K562 (cell line): Measurements from ENCODE around the gene DOP1A. TPM values are rescaled to one million over a fixed set of nuclear protein-coding genes. Genes with fewer than 3 reads are reported as not detected.

Experiments
- ATAC-seq: fragments of 200-7000 bp; cut with Tn5 transposase; 3 replicates; pipeline ENCODE4 v1.9.1; 2020; ENCODE audit warnings: moderate library complexity
- BruUV-seq: library from RNA; stranded (reverse); fragments of 400-500 nt; replicated peaks from 2 replicates; lab custom pipeline; 2021; lab: Mats Ljungman, UMichigan
- CTCF ChIA-PET: fragments of 300-600 bp; formaldehyde crosslinking; extraction: SDS; loops from one replicate; lab custom pipeline; 2021; ENCODE audit warnings: low intra/inter-chr PET ratio; lab: Yijun Ruan, JAX
- POLR2A ChIA-PET: fragments of 300-600, 350-650 bp; sonication (Branson Sonifier 250); formaldehyde crosslinking; extraction: SDS; loops from one replicate; lab custom pipeline; 2021; ENCODE audit warnings: antibody characterized with exemption, inconsistent platforms; lab: Yijun Ruan, JAX
- DNase-seq, 4 experiments: peaks; one replicate each; pipeline versions ENCODE4 v3.0.0 to v3.0.0-alpha.2; 2011 to 2018; ENCODE audit warnings: low spot score in 3 of 4, mixed read lengths in 3 of 4; ENCODE audit errors: extremely low read depth in 1 of 4
- FAIRE-seq: peaks from 2 replicates; lab custom pipeline; 2011; peaks lifted over from hg19 to GRCh38; lab: Jason Lieb, UNC
- H2AFZ ChIP-seq: 2 replicates; pipeline ENCODE4 v1.6.0; 2011; ENCODE audit warnings: low read depth, low read length, control low read depth, inconsistent platforms
- H3K27ac ChIP-seq: fragments of 200-600 bp; 3 replicates; pipeline ENCODE4 v1.8.0; 2011; ENCODE audit warnings: low read depth, mild to moderate bottlenecking, control low read depth, inconsistent platforms, low read length, moderate library complexity, mixed read lengths; ENCODE audit errors: extremely low read depth
- H3K27me3 ChIP-seq, 2 experiments: fragments of 300-600 bp in 1 of 2; 2 replicates in 1 of 2; 3 replicates in 1 of 2; pipeline versions ENCODE4 v1.6.0 to v1.8.0; 2011; ENCODE audit warnings: inconsistent platforms in 2 of 2, low read length in 2 of 2, mild to moderate bottlenecking in 1 of 2, mixed read lengths in 1 of 2, moderate library complexity in 1 of 2; ENCODE audit not compliant: control insufficient read depth in 2 of 2, insufficient read depth in 2 of 2
- H3K36me3 ChIP-seq: fragments of 300-600 bp; 3 replicates; pipeline ENCODE4 v1.8.0; 2011; ENCODE audit warnings: mild to moderate bottlenecking, low read length, inconsistent platforms; ENCODE audit not compliant: control insufficient read depth, insufficient read depth
- H3K4me1 ChIP-seq, 2 experiments: fragments of 200-600 bp in 1 of 2; replicated peaks in 1 of 2; 2 replicates in 1 of 2; 3 replicates in 1 of 2; pipeline versions ENCODE4 v1.5.1 to v1.8.0; 2011; ENCODE audit warnings: inconsistent platforms in 2 of 2, low read length in 2 of 2, mild to moderate bottlenecking in 1 of 2, mixed read lengths in 1 of 2, moderate library complexity in 1 of 2; ENCODE audit not compliant: control insufficient read depth in 2 of 2, insufficient read depth in 2 of 2
- H3K4me2 ChIP-seq: 2 replicates; pipeline ENCODE4 v1.6.1; 2011; ENCODE audit warnings: low read length, control low read depth, inconsistent platforms, mixed read lengths; ENCODE audit not compliant: insufficient read depth
- H3K4me3 ChIP-seq: fragments of 200-600 bp; sonication (generic), shearing (Covaris generic); 2 replicates; pipeline ENCODE4 v1.5.1; 2016; ENCODE audit warnings: control low read depth, inconsistent platforms
- H3K79me2 ChIP-seq: fragments of 200-600 bp; 3 replicates; pipeline ENCODE4 v1.8.0; 2011; ENCODE audit warnings: low read length, inconsistent platforms; ENCODE audit not compliant: control insufficient read depth, insufficient read depth
- H3K9ac ChIP-seq, 2 experiments: 2 replicates each; pipeline versions ENCODE4 v1.6.0 to v1.6.1; 2011; ENCODE audit warnings: low read depth in 2 of 2, low read length in 2 of 2, control low read depth in 1 of 2, inconsistent platforms in 1 of 2, mild to moderate bottlenecking in 1 of 2, mixed read lengths in 1 of 2; ENCODE audit not compliant: insufficient read depth in 1 of 2
- H3K9me1 ChIP-seq: one replicate; pipeline ENCODE4 v1.6.0; 2011; ENCODE audit warnings: inconsistent platforms, mild to moderate bottlenecking, low read length, moderate library complexity; ENCODE audit not compliant: control insufficient read depth, insufficient read depth
- H3K9me3 ChIP-seq: replicated peaks from 2 replicates; pipeline ENCODE4 v1.5.1; 2011; ENCODE audit warnings: low read depth, low read length, inconsistent platforms; ENCODE audit not compliant: control insufficient read depth, insufficient read depth
- H4K20me1 ChIP-seq: replicated peaks from 2 replicates; pipeline ENCODE4 v1.6.1; 2011; ENCODE audit warnings: low read length, inconsistent platforms, mixed read lengths; ENCODE audit not compliant: control insufficient read depth, insufficient read depth
- BCOR ChIP-seq: fragments of 450-650 bp; IDR thresholded peaks from 2 replicates; pipeline ENCODE4 v1.6.1; 2016
- EGR1 ChIP-seq: fragments of 450-650 bp; conservative IDR thresholded peaks from 2 replicates; pipeline ENCODE4 v1.6.1; 2017; ENCODE audit warnings: mild to moderate bottlenecking
- NCOA2 ChIP-seq, 2 experiments: fragments of 450-650 bp; IDR thresholded peaks; 2 replicates each; pipeline ENCODE4 v1.6.1; 2018; ENCODE audit warnings: mild to moderate bottlenecking in 2 of 2, moderate library complexity in 1 of 2; ENCODE audit not compliant: partially characterized antibody in 2 of 2
- NR4A1 ChIP-seq, 2 experiments: fragments of 250-450 bp in 1 of 2; fragments of 450-650 bp in 1 of 2; sonication (Bioruptor Pico) in 1 of 2; IDR thresholded peaks; 2 replicates each; pipeline versions ENCODE4 v1.4.0 to v1.6.1; 2016 to 2020; ENCODE audit warnings: mild to moderate bottlenecking in 2 of 2, missing compliant biosample characterization in 1 of 2, missing genetic modification characterization in 1 of 2, moderate library complexity in 1 of 2
- RBM15 ChIP-seq: fragments of 200-400 bp; formaldehyde crosslinking; IDR thresholded peaks from 2 replicates; pipeline ENCODE4 v1.6.1; 2018; ENCODE audit warnings: mild to moderate bottlenecking, low read length, moderate library complexity; ENCODE audit not compliant: insufficient read depth
- ZFP36 ChIP-seq: fragments of 150-350 bp; IDR thresholded peaks from 2 replicates; pipeline ENCODE4 v1.6.1; 2018; ENCODE audit warnings: low read length, low read depth; ENCODE audit not compliant: partially characterized antibody
- ZNF224 ChIP-seq: sonication (generic); formaldehyde crosslinking; IDR thresholded peaks from 2 replicates; pipeline ENCODE4 v1.8.0; 2022; ENCODE audit warnings: mild to moderate bottlenecking, missing genetic modification reagents
- ZNF354B ChIP-seq: fragments of 250-450 bp; sonication (Bioruptor Pico); IDR thresholded peaks from 2 replicates; pipeline ENCODE4 v1.4.0; 2020
- WGBS: fragments of 100-300 bp; shearing (Covaris generic); methylation state at CpG from one replicate; pipeline ENCODE4 v1.1.6; 2016; ENCODE audit warnings: low coverage, mixed read lengths; ENCODE audit not compliant: insufficient coverage; ENCODE audit errors: missing lambda C conversion rate; 5-methylcytosine and 5-hydroxymethylcytosine counted together
- in situ Hi-C: fragments of 300-500 bp; cut with MboI; formaldehyde crosslinking; loops from 4 replicates; pipeline ENCODE4 v1.15.0; 2018; ENCODE audit warnings: inconsistent platforms, mixed read lengths
- intact Hi-C: fragments of 100-400 bp; cut with micrococcal nuclease; formaldehyde crosslinking; loops from 2 replicates; pipeline ENCODE4 v1.14.2; 2022
- polyA plus RNA-seq, 8 experiments: library from polyadenylated mRNA; depleted of rRNA in 4 of 8; stranded (reverse) in 5 of 8; unstranded in 3 of 8; fragments of >200 nt; fragmentation: Nextera tagmentation in 2 of 8; fragmentation: Illumina TruSeq in 1 of 8; extraction: Ambion mirVana in 2 of 8; extraction: Trizol in 1 of 8; gene quantifications; 2 replicates each; pipeline versions ENCODE4 v1.2.1 to v1.2.3, GENCODE V29; 2011 to 2014; ENCODE audit warnings: inconsistent platforms in 1 of 8, missing spikeins in 1 of 8
- total RNA-seq, 7 experiments: library from RNA; depleted of rRNA in 6 of 7; stranded (reverse); fragments of >200 nt in 6 of 7; fragmentation: Illumina TruSeq in 2 of 7; extraction: Trizol in 2 of 7; gene quantifications; 2 replicates each; pipeline versions ENCODE4 v1.2.1 to v1.2.3, GENCODE V29; 2011 to 2021; ENCODE audit warnings: low replicate concordance in 1 of 7
- TF ChIP-seq, protein P1 (sequence below): fragments of 450-650 bp; conservative IDR thresholded peaks from 2 replicates; pipeline ENCODE4 v1.6.1; 2016; ENCODE audit warnings: missing genetic modification characterization, low read depth, mild to moderate bottlenecking, control low read depth, missing compliant biosample characterization

Gene DOP1A
- total and polyA plus RNA-seq, 9 of the 15 experiments (the other 6 are each of a cell fraction or from before 2014, with no cell fraction given) = 0.75 to 10.5 (median 4.4) TPM

- in situ Hi-C loops (no loop called here), intact Hi-C loops (no loop called here)
- ATAC-seq = no peak
- no peak overlapping the region for H3K27ac ChIP-seq
- WGBS = 50% methylated on average over 1 of the region's 1 CpG
- H3K27me3 ChIP-seq = no peaks in the 10 kb centered on the region
- no peak overlapping the region for H3K4me3 ChIP-seq
- H4K20me1 ChIP-seq = no peaks in the 10 kb centered on the region
- H3K79me2 ChIP-seq = no peaks in the 10 kb centered on the region
- no peak for DNase-seq
- no TSS peak for BruUV-seq
- no peak overlapping the region for H3K9ac ChIP-seq
- ChIA-PET CTCF (no interaction called here), POLR2A (interaction anchor here (1.4 kb wide), 1 partner anchor 15 kb away, joined by 4 read pairs; no protein-coding TSS in a partner anchor)
- H3K36me3 ChIP-seq = peaks cover 77% of the 10 kb centered on the region
- H3K9me3 ChIP-seq = no peaks in the 10 kb centered on the region
- no peak for TF ChIP-seq EGR1
- no peak for TF ChIP-seq ZFP36
- TF ChIP-seq ZNF354B (CRISPR knock-in tag) = no peak
- no peak for TF ChIP-seq NR4A1 (CRISPR knock-in tag; IDR thresholded peaks at IDR 0.05)
- TF ChIP-seq NR4A1 (tag; IDR thresholded peaks at IDR 0.05) = no peak
- TF ChIP-seq, protein P1, sequence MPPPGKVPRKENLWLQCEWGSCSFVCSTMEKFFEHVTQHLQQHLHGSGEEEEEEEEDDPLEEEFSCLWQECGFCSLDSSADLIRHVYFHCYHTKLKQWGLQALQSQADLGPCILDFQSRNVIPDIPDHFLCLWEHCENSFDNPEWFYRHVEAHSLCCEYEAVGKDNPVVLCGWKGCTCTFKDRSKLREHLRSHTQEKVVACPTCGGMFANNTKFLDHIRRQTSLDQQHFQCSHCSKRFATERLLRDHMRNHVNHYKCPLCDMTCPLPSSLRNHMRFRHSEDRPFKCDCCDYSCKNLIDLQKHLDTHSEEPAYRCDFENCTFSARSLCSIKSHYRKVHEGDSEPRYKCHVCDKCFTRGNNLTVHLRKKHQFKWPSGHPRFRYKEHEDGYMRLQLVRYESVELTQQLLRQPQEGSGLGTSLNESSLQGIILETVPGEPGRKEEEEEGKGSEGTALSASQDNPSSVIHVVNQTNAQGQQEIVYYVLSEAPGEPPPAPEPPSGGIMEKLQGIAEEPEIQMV (tag) = no peak
- TF ChIP-seq NCOA2 (IDR thresholded peaks at IDR 0.05; ENCODE audit: partially characterized antibody in 2 of 2) = no peak
- no peak for TF ChIP-seq ZNF224
- TF ChIP-seq RBM15 = no peak
- TF ChIP-seq BCOR = no peak
- no peaks in the 10 kb centered on the region for H3K4me1 ChIP-seq
- no peaks in the 10 kb centered on the region for H3K9me1 ChIP-seq
- H2AFZ ChIP-seq = no peak overlapping the region
- no peak overlapping the region for H3K4me2 ChIP-seq
- FAIRE-seq = no peak
These were observed 101.1 kb downstream of the DOP1A start for GRCh38 chr6:83168556-83168955.
